ENCODE results near the gene ZNF30.

ZNF30 gene

GRCh38 chr19:34936184-34936583 is 9.5 kb downstream of the ZNF30 start:
- no peak overlapping the region for H3K27ac Mint-ChIP-seq
- H3K27me3 Mint-ChIP-seq (ENCODE audit: low read depth), result no peaks in the 10 kb centered on the region
- H3K4me3 Mint-ChIP-seq, result no peak overlapping the region
- H3K4me1 Mint-ChIP-seq (ENCODE audit: low read depth), result no peaks in the 10 kb centered on the region
- no peak for DNase-seq (ENCODE audit: low spot score)
- peaks cover 32% of the 10 kb centered on the region for H3K9me3 Mint-ChIP-seq
- H3K36me3 Mint-ChIP-seq (ENCODE audit: low read depth), result peaks cover 50% of the 10 kb centered on the region

- Mint-ChIP-seq H3K36me3 (ENCODE audit: low read depth) (peaks cover 56% of the 10 kb centered on the region), H3K27me3 (ENCODE audit: low read depth) (no peaks in the 10 kb centered on the region), H3K9me3 (peaks cover 56% of the 10 kb centered on the region), H3K4me3 (no peak overlapping the region), H3K4me1 (ENCODE audit: low read depth) (no peaks in the 10 kb centered on the region), H3K27ac (no peak overlapping the region)
- no peak for DNase-seq (ENCODE audit: low spot score)
Observed at GRCh38 chr19:34938886-34939285, 12.2 kb downstream of the ZNF30 start.

GRCh38 chr19:34943861-34944573 is 17.3 kb downstream of the ZNF30 start:
- no peak for DNase-seq (ENCODE audit: low spot score)
- Mint-ChIP-seq H3K27me3 (ENCODE audit: low read depth) (no peaks in the 10 kb centered on the region), H3K27ac (no peak overlapping the region), H3K4me1 (ENCODE audit: low read depth) (no peaks in the 10 kb centered on the region), H3K4me3 (no peak overlapping the region), H3K9me3 (peaks cover 68% of the 10 kb centered on the region), H3K36me3 (ENCODE audit: low read depth) (peaks cover 64% of the 10 kb centered on the region)

GRCh38 chr19:34953092-34953491 is 26.4 kb downstream of the ZNF30 start:
- Mint-ChIP-seq H3K27me3 (ENCODE audit: low read depth) (no peaks in the 10 kb centered on the region), H3K9me3 (peaks cover 70% of the 10 kb centered on the region), H3K4me3 (no peak overlapping the region), H3K27ac (no peak overlapping the region), H3K4me1 (ENCODE audit: low read depth) (no peaks in the 10 kb centered on the region), H3K36me3 (ENCODE audit: low read depth) (peaks cover 82% of the 10 kb centered on the region)
- DNase-seq (ENCODE audit: low spot score), result no peak

GRCh38 chr19:34957830-34958751 is 31.4 kb downstream of the ZNF30 start:
- Mint-ChIP-seq H3K27ac (no peak overlapping the region), H3K36me3 (ENCODE audit: low read depth) (peaks cover 94% of the 10 kb centered on the region), H3K27me3 (ENCODE audit: low read depth) (no peaks in the 10 kb centered on the region), H3K9me3 (peaks cover 86% of the 10 kb centered on the region), H3K4me1 (ENCODE audit: low read depth) (peaks cover 22% of the 10 kb centered on the region), H3K4me3 (no peak overlapping the region)
- DNase-seq (ENCODE audit: low spot score), result no peak

- H3K27me3 Mint-ChIP-seq (ENCODE audit: low read depth), result no peaks in the 10 kb centered on the region
- H3K4me3 Mint-ChIP-seq, result no peak overlapping the region
- H3K27ac Mint-ChIP-seq, result no peak overlapping the region
- H3K36me3 Mint-ChIP-seq (ENCODE audit: low read depth), result peaks cover 88% of the 10 kb centered on the region
- peaks cover 79% of the 10 kb centered on the region for H3K9me3 Mint-ChIP-seq
- DNase-seq (ENCODE audit: low spot score), result no peak
- H3K4me1 Mint-ChIP-seq (ENCODE audit: low read depth), result peaks cover 25% of the 10 kb centered on the region
Observed at GRCh38 chr19:34959021-34959420, 32.3 kb downstream of the ZNF30 start.

- no peak for DNase-seq (ENCODE audit: low spot score)
- no peaks in the 10 kb centered on the region for H3K27me3 Mint-ChIP-seq (ENCODE audit: low read depth)
- peaks cover 74% of the 10 kb centered on the region for H3K9me3 Mint-ChIP-seq
- peaks cover 80% of the 10 kb centered on the region for H3K36me3 Mint-ChIP-seq (ENCODE audit: low read depth)
- H3K27ac Mint-ChIP-seq, result peak overlapping the region; percentile 52
- peak overlapping the region; percentile 48 for H3K4me3 Mint-ChIP-seq
- peaks cover 25% of the 10 kb centered on the region for H3K4me1 Mint-ChIP-seq (ENCODE audit: low read depth)
Observed at GRCh38 chr19:34960103-34960805, 33.6 kb downstream of the ZNF30 start.

GRCh38 chr19:34960940-34961679 is 34.4 kb downstream of the ZNF30 start:
- no peak for DNase-seq (ENCODE audit: low spot score)
- peaks cover 25% of the 10 kb centered on the region for H3K4me1 Mint-ChIP-seq (ENCODE audit: low read depth)
- H3K9me3 Mint-ChIP-seq, result peaks cover 72% of the 10 kb centered on the region
- H3K27me3 Mint-ChIP-seq (ENCODE audit: low read depth), result no peaks in the 10 kb centered on the region
- peaks cover 75% of the 10 kb centered on the region for H3K36me3 Mint-ChIP-seq (ENCODE audit: low read depth)
- H3K4me3 Mint-ChIP-seq, result peak overlapping the region; percentile 28
- peak overlapping the region; percentile 86 for H3K27ac Mint-ChIP-seq

- peak; percentile 17 for DNase-seq (ENCODE audit: low spot score)
Observed at GRCh38 chr19:34961775-34962686, 35.3 kb downstream of the ZNF30 start.

GRCh38 chr19:34962687-34963572 is 36.2 kb downstream of the ZNF30 start:
- Mint-ChIP-seq H3K4me3 (peak overlapping the region; percentile 92), H3K9me3 (peaks cover 66% of the 10 kb centered on the region), H3K27ac (peak overlapping the region; percentile 86), H3K27me3 (ENCODE audit: low read depth) (no peaks in the 10 kb centered on the region), H3K4me1 (ENCODE audit: low read depth) (peaks cover 25% of the 10 kb centered on the region), H3K36me3 (ENCODE audit: low read depth) (peaks cover 59% of the 10 kb centered on the region)
- no peak for DNase-seq (ENCODE audit: low spot score)

More at GRCh38 chr19:34961775-34962686, 35.3 kb downstream of the ZNF30 start:
- Mint-ChIP-seq H3K4me3 (peak overlapping the region; percentile 92), H3K36me3 (ENCODE audit: low read depth) (peaks cover 66% of the 10 kb centered on the region), H3K27me3 (ENCODE audit: low read depth) (no peaks in the 10 kb centered on the region), H3K4me1 (ENCODE audit: low read depth) (peaks cover 25% of the 10 kb centered on the region), H3K27ac (peak overlapping the region; percentile 86), H3K9me3 (peaks cover 64% of the 10 kb centered on the region)

GRCh38 chr19:34963573-34964406 is 37.1 kb downstream of the ZNF30 start, which contains the start of gene ZNF792:
ZNF792 (minus strand) TSS chr19:34964229; CDS start chr19:34963662, 567 bp downstream.
- H3K4me1 Mint-ChIP-seq (ENCODE audit: low read depth), result peaks cover 25% of the 10 kb centered on the region
- peak within 1 kb of the TSS; percentile 92 for H3K4me3 Mint-ChIP-seq
- H3K36me3 Mint-ChIP-seq (ENCODE audit: low read depth), result peaks cover 50% of the 10 kb centered on the region
- DNase-seq (ENCODE audit: low spot score), result peak; percentile 55
- H3K27me3 Mint-ChIP-seq (ENCODE audit: low read depth), result no peaks in the 10 kb centered on the region
- peak within 1 kb of the TSS; percentile 86 for H3K27ac Mint-ChIP-seq
- H3K9me3 Mint-ChIP-seq, result peaks cover 66% of the 10 kb centered on the region

Measured in T-helper 2 cell treated with Interferon-gamma antibody and Interleukin-4, amounts not matched to agents 5 μg/mL and 100 μg/mL, for 36 hours (primary cell).